Measurements from ENCODE around the gene EMP1. TPM values are rescaled to one million over a fixed set of nuclear protein-coding genes. Genes with fewer than 3 reads are reported as not detected.

Gene EMP1
- polyA plus RNA-seq, 4 donors: 11.6 to 65.9 (median 22.9) TPM

DNA sequence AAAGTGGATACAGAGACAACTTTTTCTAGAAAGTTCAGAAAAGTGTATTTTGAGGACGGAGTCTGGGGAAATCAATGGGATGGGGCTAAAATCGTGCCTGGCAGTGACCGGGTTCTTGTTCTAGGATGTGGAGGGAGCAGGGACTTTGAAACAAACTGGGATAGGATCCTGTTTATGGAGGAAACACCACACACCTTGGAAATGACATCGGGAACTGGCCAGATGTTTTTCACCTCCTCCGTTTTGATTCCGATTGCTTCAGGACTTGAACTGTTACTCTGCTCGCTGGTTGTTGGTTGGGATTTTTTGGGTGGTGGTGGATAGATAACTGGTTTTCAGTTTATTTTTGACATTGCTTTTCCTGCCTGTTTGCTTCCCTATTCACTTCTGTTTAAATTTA is 506 bp downstream of the EMP1 start:
- peak overlapping the region; percentile 36 to 57 (median 43) for H3K4me3 ChIP-seq (ENCODE audit: low read depth in 1 of 3, low read length in 3 of 3)
- FAIRE-seq: no peak

DNA sequence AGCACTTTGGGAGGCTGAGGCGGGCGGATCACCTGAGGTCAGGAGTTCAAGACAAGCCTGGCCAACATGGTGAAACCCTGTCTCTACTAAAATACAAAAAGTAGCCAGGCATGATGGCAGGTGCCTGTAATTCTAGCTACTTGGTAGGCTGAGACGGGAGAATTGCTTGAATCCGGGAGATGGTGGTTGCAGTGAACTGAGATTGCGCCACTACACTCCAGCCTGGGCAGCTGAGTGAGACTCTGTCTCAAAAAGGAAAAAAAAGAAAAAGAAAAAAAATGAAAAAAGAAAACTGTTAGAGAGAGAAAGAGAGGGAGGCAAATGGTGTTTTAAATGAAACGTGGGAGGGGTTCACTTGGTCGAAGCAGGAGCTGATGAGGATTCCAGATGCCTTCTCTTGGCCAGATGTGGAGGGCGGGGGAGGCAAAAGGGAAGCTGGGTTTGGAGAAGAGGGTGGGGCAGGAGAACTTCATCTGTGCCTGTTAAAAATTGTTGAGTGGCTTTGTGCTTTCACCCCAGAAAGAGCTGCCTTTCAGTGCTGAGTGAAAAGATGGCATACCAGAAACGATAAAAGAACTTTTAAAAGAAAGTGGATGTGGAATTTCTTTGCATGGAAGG is 1.1 kb downstream of the EMP1 start:
- WGBS, 3 donors: 49 to 61% (median 51%) methylated on average over 9 of the region's 9 CpGs
- H3K4me1 ChIP-seq (ENCODE audit: control insufficient read depth in 3 of 3, insufficient read depth in 2 of 3, low read depth in 1 of 3, low read length in 2 of 3): peaks cover 10 to 29% (median 19%) of the 10 kb centered on the region in 3 donors
- peak overlapping the region in 2 of 3 donors; percentile 36 to 57 for H3K4me3 ChIP-seq (ENCODE audit: low read depth in 1 of 3, low read length in 3 of 3)
- no peaks in the 10 kb centered on the region for H3K9me3 ChIP-seq (ENCODE audit: control insufficient read depth in 2 of 2, insufficient read depth in 1 of 2, low read depth in 1 of 2, low read length in 1 of 2)
- FAIRE-seq (no peak), DNase-seq (no peak)
- peak overlapping the region; percentile 84 to 97 (median 87) for H3K27ac ChIP-seq (ENCODE audit: low read depth in 1 of 3, low read length in 2 of 3)
- H3K27me3 ChIP-seq (ENCODE audit: control insufficient read depth in 3 of 3, insufficient read depth in 3 of 3, low read length in 3 of 3): no peaks in the 10 kb centered on the region
- no peaks in the 10 kb centered on the region for H3K36me3 ChIP-seq (ENCODE audit: control insufficient read depth in 3 of 3, insufficient read depth in 2 of 3, low read depth in 1 of 3, low read length in 3 of 3)

More for the DNA sequence above, 506 bp downstream of the EMP1 start:
- 9 to 33% (median 24%) methylated on average over 7 of the region's 7 CpGs for WGBS, 3 donors
- Histone ChIP-seq H3K4me1 (ENCODE audit: control insufficient read depth in 3 of 3, insufficient read depth in 2 of 3, low read depth in 1 of 3, low read length in 2 of 3) (peaks cover 10 to 29% (median 16%) of the 10 kb centered on the region in 3 donors), H3K36me3 (ENCODE audit: control insufficient read depth in 3 of 3, insufficient read depth in 2 of 3, low read depth in 1 of 3, low read length in 3 of 3) (no peaks in the 10 kb centered on the region), H3K27ac (ENCODE audit: low read depth in 1 of 3, low read length in 2 of 3) (peak overlapping the region; percentile 84 to 97 (median 87)), H3K9me3 (ENCODE audit: control insufficient read depth in 2 of 2, insufficient read depth in 1 of 2, low read depth in 1 of 2, low read length in 1 of 2) (no peaks in the 10 kb centered on the region), H3K27me3 (ENCODE audit: control insufficient read depth in 3 of 3, insufficient read depth in 3 of 3, low read length in 3 of 3) (no peaks in the 10 kb centered on the region)
- peak in 1 of 2 donors; percentile 55 for DNase-seq

- no peak for DNase-seq
- H3K27me3 ChIP-seq (ENCODE audit: control insufficient read depth in 3 of 3, insufficient read depth in 3 of 3, low read length in 3 of 3): no peaks in the 10 kb centered on the region
- no peaks in the 10 kb centered on the region for H3K9me3 ChIP-seq (ENCODE audit: control insufficient read depth in 2 of 2, insufficient read depth in 1 of 2, low read depth in 1 of 2, low read length in 1 of 2)
- peak overlapping the region in 1 of 3 donors; percentile 57 for H3K4me3 ChIP-seq (ENCODE audit: low read depth in 1 of 3, low read length in 3 of 3)
- 46 to 85% (median 83%) methylated on average over 4 of the region's 4 CpGs for WGBS, 3 donors
- peak overlapping the region in 2 of 3 donors; percentile 67 to 87 for H3K27ac ChIP-seq (ENCODE audit: low read depth in 1 of 3, low read length in 2 of 3)
- no peaks in the 10 kb centered on the region for H3K36me3 ChIP-seq (ENCODE audit: control insufficient read depth in 3 of 3, insufficient read depth in 2 of 3, low read depth in 1 of 3, low read length in 3 of 3)
- H3K4me1 ChIP-seq (ENCODE audit: control insufficient read depth in 3 of 3, insufficient read depth in 2 of 3, low read depth in 1 of 3, low read length in 2 of 3): peaks cover 10 to 29% (median 21%) of the 10 kb centered on the region in 3 donors
- no peak for FAIRE-seq
These were observed 1.7 kb downstream of the EMP1 start for GRCh38 chr12:13198241-13198640.

- FAIRE-seq (no peak), DNase-seq (no peak)
- Histone ChIP-seq H3K9me3 (ENCODE audit: control insufficient read depth in 2 of 2, insufficient read depth in 1 of 2, low read depth in 1 of 2, low read length in 1 of 2) (no peaks in the 10 kb centered on the region), H3K4me3 (ENCODE audit: low read depth in 1 of 3, low read length in 3 of 3) (no peak overlapping the region), H3K27me3 (ENCODE audit: control insufficient read depth in 3 of 3, insufficient read depth in 3 of 3, low read length in 3 of 3) (no peaks in the 10 kb centered on the region), H3K27ac (ENCODE audit: low read depth in 1 of 3, low read length in 2 of 3) (peak overlapping the region in 1 of 3 donors; percentile 81), H3K4me1 (ENCODE audit: control insufficient read depth in 3 of 3, insufficient read depth in 2 of 3, low read depth in 1 of 3, low read length in 2 of 3) (peaks cover 10 to 29% (median 21%) of the 10 kb centered on the region in 3 donors), H3K36me3 (ENCODE audit: control insufficient read depth in 3 of 3, insufficient read depth in 2 of 3, low read depth in 1 of 3, low read length in 3 of 3) (no peaks in the 10 kb centered on the region)
- WGBS, 3 donors: 71 to 91% (median 82%) methylated on average over 7 of the region's 7 CpGs
These were observed 2.4 kb downstream of the EMP1 start for GRCh38 chr12:13198876-13199275.

GRCh38 chr12:13199592-13199991 is 3.1 kb downstream of the EMP1 start:
- DNase-seq (no peak), FAIRE-seq (no peak)
- Histone ChIP-seq H3K4me3 (ENCODE audit: low read depth in 1 of 3, low read length in 3 of 3) (no peak overlapping the region), H3K27ac (ENCODE audit: low read depth in 1 of 3, low read length in 2 of 3) (no peak overlapping the region), H3K4me1 (ENCODE audit: control insufficient read depth in 3 of 3, insufficient read depth in 2 of 3, low read depth in 1 of 3, low read length in 2 of 3) (peaks cover 10 to 23% (median 21%) of the 10 kb centered on the region in 3 donors), H3K36me3 (ENCODE audit: control insufficient read depth in 3 of 3, insufficient read depth in 2 of 3, low read depth in 1 of 3, low read length in 3 of 3) (no peaks in the 10 kb centered on the region), H3K9me3 (ENCODE audit: control insufficient read depth in 2 of 2, insufficient read depth in 1 of 2, low read depth in 1 of 2, low read length in 1 of 2) (no peaks in the 10 kb centered on the region), H3K27me3 (ENCODE audit: control insufficient read depth in 3 of 3, insufficient read depth in 3 of 3, low read length in 3 of 3) (no peaks in the 10 kb centered on the region)
- 79 to 93% (median 82%) methylated on average over 2 of the region's 2 CpGs for WGBS, 3 donors

DNA sequence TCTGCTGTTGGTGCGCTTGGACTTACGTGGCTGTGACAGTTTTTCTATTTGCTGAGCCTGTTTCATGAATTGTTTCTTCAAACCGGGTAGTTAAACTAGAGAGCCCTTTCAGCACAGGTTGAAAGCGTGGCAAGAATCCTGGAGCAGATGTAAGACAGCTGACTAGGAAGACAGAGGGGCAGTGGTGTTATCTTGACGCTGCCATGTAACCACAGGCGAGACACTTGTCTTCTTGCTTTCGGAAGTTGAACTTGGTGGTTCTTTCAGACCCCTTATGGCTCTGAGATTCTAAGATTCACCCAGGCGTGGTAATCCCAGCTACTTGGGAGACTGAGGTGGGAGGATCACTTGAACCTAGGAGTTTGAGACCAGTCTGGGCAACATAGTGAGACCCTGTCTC is 4.3 kb downstream of the EMP1 start:
- Histone ChIP-seq H3K9me3 (ENCODE audit: control insufficient read depth in 2 of 2, insufficient read depth in 1 of 2, low read depth in 1 of 2, low read length in 1 of 2) (no peaks in the 10 kb centered on the region), H3K4me1 (ENCODE audit: control insufficient read depth in 3 of 3, insufficient read depth in 2 of 3, low read depth in 1 of 3, low read length in 2 of 3) (peaks cover 7 to 15% (median 12%) of the 10 kb centered on the region in 3 donors), H3K27me3 (ENCODE audit: control insufficient read depth in 3 of 3, insufficient read depth in 3 of 3, low read length in 3 of 3) (no peaks in the 10 kb centered on the region), H3K27ac (ENCODE audit: low read depth in 1 of 3, low read length in 2 of 3) (no peak overlapping the region), H3K4me3 (ENCODE audit: low read depth in 1 of 3, low read length in 3 of 3) (no peak overlapping the region), H3K36me3 (ENCODE audit: control insufficient read depth in 3 of 3, insufficient read depth in 2 of 3, low read depth in 1 of 3, low read length in 3 of 3) (no peaks in the 10 kb centered on the region)
- no peak for FAIRE-seq
- 75 to 86% (median 83%) methylated on average over 8 of the region's 8 CpGs for WGBS, 3 donors
- no peak for DNase-seq

DNA sequence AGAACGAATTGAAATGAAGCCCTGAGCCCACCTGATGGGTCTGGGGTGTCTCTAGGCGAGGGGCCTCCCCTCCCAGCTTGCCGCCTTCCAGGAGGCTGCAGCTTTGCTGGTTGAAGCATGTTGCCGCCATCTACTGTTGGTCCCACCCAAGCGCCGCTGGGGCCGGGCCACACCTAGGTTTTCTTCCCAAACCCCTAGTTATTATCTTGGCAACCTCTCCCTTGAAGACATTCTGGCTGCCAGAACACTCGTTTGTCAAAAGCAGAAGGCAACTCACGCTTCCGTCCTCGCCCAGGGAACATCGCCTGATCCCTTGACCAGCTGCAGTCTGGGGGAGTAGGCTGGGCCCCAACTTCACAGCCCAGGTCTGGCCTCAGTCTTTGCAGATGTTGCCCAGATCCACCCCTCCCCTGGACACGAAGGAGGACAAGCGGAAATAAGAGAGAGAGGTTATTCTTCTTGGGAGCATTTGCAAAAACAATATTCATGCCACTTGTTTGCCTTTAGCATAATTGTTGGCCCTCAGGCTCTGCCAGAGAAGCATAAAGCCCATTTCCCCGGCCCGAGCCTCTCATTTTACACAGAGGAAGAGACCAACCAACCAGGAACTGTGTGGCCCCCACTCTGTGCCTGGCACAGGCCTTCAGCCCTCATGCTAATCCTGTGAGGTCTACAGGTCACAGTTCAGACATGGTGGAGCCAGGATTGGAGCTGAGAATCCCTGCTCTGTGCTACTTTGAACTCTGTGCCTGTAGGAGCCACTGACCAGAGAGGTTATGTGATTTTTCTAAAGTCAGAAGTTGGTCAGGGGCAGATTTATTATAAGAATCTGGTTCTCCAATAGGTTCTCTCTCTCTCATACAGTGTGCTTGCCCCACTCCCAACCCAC is 6.8 kb downstream of the EMP1 start:
- Histone ChIP-seq H3K4me1 (ENCODE audit: control insufficient read depth in 3 of 3, insufficient read depth in 2 of 3, low read depth in 1 of 3, low read length in 2 of 3) (peaks cover 5 to 13% (median 7%) of the 10 kb centered on the region in 3 donors), H3K27me3 (ENCODE audit: control insufficient read depth in 3 of 3, insufficient read depth in 3 of 3, low read length in 3 of 3) (no peaks in the 10 kb centered on the region), H3K9me3 (ENCODE audit: control insufficient read depth in 2 of 2, insufficient read depth in 1 of 2, low read depth in 1 of 2, low read length in 1 of 2) (no peaks in the 10 kb centered on the region), H3K4me3 (ENCODE audit: low read depth in 1 of 3, low read length in 3 of 3) (no peak overlapping the region), H3K27ac (ENCODE audit: low read depth in 1 of 3, low read length in 2 of 3) (peak overlapping the region in 1 of 3 donors; percentile 21), H3K36me3 (ENCODE audit: control insufficient read depth in 3 of 3, insufficient read depth in 2 of 3, low read depth in 1 of 3, low read length in 3 of 3) (no peaks in the 10 kb centered on the region)
- no peak for DNase-seq
- no peak for FAIRE-seq
- 58 to 68% (median 59%) methylated on average over 16 of the region's 16 CpGs for WGBS, 3 donors

- FAIRE-seq (no peak), DNase-seq (no peak)
- no peak overlapping the region for H3K4me3 ChIP-seq (ENCODE audit: low read depth in 1 of 3, low read length in 3 of 3)
- no peaks in the 10 kb centered on the region for H3K9me3 ChIP-seq (ENCODE audit: control insufficient read depth in 2 of 2, insufficient read depth in 1 of 2, low read depth in 1 of 2, low read length in 1 of 2)
- H3K4me1 ChIP-seq (ENCODE audit: control insufficient read depth in 3 of 3, insufficient read depth in 2 of 3, low read depth in 1 of 3, low read length in 2 of 3): peaks cover 5 to 14% (median 12%) of the 10 kb centered on the region in 3 donors
- 79 to 91% (median 80%) methylated on average over 12 of the region's 12 CpGs for WGBS, 3 donors
- no peaks in the 10 kb centered on the region for H3K27me3 ChIP-seq (ENCODE audit: control insufficient read depth in 3 of 3, insufficient read depth in 3 of 3, low read length in 3 of 3)
- H3K36me3 ChIP-seq (ENCODE audit: control insufficient read depth in 3 of 3, insufficient read depth in 2 of 3, low read depth in 1 of 3, low read length in 3 of 3): no peaks in the 10 kb centered on the region
- no peak overlapping the region for H3K27ac ChIP-seq (ENCODE audit: low read depth in 1 of 3, low read length in 2 of 3)
These were observed 7.9 kb downstream of the EMP1 start for GRCh38 chr12:13204428-13204827.
